ENCODE measurements around the gene KIF7.

DNA sequence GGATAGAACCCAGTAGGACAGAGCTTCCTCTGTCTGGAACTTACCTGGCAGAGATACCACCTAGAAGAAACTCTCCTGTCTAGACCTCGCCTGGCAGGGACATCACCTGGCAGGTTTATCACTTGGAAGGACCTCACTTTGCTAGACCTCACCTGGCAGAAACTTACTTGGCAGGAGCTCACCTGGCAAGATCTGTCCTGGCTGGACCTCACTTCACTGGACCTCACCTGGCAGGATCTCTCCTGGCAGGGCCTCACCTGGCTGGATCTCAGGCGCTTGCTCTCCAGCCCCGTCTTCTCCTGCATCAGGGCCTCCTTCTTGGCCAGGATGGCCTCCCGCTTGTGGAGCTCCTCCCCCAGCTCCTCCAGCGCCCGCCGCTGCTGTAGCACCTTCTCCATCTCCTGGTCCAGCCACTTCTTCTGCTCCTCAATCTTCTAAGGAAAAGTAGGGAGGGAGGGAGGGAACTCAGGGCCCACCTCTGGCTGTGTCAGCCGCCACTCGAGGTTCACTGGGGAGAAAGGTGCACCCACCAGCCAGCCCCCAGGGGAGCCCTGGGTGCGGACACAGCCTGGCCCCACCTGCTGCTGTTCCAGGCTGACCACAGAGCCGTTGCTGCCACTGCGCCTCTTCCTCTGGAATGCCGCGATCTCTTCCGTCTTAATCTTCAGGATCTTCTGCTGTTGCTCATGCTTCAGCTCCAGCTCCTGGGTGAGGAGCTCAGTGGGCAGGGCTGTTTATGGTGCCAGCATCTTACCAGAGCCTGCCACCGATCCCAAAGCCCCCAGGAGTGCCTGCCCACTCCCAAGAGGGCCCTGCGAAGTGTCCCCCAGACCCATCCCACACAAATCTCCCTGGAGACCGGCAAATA is 22.5 kb downstream of the KIF7 start:
- TF ChIP-seq, protein P1, sequence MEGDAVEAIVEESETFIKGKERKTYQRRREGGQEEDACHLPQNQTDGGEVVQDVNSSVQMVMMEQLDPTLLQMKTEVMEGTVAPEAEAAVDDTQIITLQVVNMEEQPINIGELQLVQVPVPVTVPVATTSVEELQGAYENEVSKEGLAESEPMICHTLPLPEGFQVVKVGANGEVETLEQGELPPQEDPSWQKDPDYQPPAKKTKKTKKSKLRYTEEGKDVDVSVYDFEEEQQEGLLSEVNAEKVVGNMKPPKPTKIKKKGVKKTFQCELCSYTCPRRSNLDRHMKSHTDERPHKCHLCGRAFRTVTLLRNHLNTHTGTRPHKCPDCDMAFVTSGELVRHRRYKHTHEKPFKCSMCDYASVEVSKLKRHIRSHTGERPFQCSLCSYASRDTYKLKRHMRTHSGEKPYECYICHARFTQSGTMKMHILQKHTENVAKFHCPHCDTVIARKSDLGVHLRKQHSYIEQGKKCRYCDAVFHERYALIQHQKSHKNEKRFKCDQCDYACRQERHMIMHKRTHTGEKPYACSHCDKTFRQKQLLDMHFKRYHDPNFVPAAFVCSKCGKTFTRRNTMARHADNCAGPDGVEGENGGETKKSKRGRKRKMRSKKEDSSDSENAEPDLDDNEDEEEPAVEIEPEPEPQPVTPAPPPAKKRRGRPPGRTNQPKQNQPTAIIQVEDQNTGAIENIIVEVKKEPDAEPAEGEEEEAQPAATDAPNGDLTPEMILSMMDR (IDR thresholded peaks at IDR 0.05; ENCODE audit: low read length) = no peak
- TF ChIP-seq EZH2 (IDR thresholded peaks at IDR 0.05; ENCODE audit: borderline replicate concordance, low read length) = no peak

Measured in OCI-LY1 (cell line).